ENCODE measurements around the gene RHBDF2.

GRCh38 chr17:76540381-76541300 is 39.4 kb upstream of the RHBDF2 start:
- peak; percentile 44 to 63 for TF ChIP-seq POLR2A (IDR thresholded peaks at IDR 0.05)
- TF ChIP-seq, protein P1, sequence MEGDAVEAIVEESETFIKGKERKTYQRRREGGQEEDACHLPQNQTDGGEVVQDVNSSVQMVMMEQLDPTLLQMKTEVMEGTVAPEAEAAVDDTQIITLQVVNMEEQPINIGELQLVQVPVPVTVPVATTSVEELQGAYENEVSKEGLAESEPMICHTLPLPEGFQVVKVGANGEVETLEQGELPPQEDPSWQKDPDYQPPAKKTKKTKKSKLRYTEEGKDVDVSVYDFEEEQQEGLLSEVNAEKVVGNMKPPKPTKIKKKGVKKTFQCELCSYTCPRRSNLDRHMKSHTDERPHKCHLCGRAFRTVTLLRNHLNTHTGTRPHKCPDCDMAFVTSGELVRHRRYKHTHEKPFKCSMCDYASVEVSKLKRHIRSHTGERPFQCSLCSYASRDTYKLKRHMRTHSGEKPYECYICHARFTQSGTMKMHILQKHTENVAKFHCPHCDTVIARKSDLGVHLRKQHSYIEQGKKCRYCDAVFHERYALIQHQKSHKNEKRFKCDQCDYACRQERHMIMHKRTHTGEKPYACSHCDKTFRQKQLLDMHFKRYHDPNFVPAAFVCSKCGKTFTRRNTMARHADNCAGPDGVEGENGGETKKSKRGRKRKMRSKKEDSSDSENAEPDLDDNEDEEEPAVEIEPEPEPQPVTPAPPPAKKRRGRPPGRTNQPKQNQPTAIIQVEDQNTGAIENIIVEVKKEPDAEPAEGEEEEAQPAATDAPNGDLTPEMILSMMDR (IDR thresholded peaks at IDR 0.05 in 4 of 5, conservative IDR thresholded peaks at IDR 0.05 in 1 of 5) = peak; percentile 18 to 31 (median 31)
